CD4-positive, alpha-beta T cell treated with Interleukin-1 beta for 1 hour (primary cell): Measurements from ENCODE around the gene TRPV4.
A peak's percentile ranks its signal among the peaks of the same experiment; 100 is the strongest.
"Not testable (repeated sequence)": the region's sequence is repeated elsewhere in the genome, so short reads cannot be mapped to it uniquely, and the experiment has no call there.

Source experiments
- DNase-seq, 2 donors: peaks; one replicate each; pipeline ENCODE4 v3.0.0-alpha.2; 2020 to 2022

The TRPV4 gene

GRCh38 chr12:109858764-109859163, 25.6 kb upstream of the TRPV4 start:
- no peak for DNase-seq

GRCh38 chr12:109857715-109858114, 24.5 kb upstream of the TRPV4 start:
- DNase-seq = no peak

- DNase-seq = no peak
Observed at GRCh38 chr12:109855377-109855776, 22.2 kb upstream of the TRPV4 start.

- not testable (repeated sequence) for DNase-seq
Observed at GRCh38 chr12:109850518-109850917, 17.3 kb upstream of the TRPV4 start.

- no peak for DNase-seq
Observed at GRCh38 chr12:109847142-109847735, 14.0 kb upstream of the TRPV4 start.

GRCh38 chr12:109845824-109846205, 12.6 kb upstream of the TRPV4 start:
- no peak for DNase-seq

GRCh38 chr12:109844983-109845823, 12.0 kb upstream of the TRPV4 start:
- DNase-seq = peak; percentile 85 to 88

GRCh38 chr12:109844091-109844490, 10.9 kb upstream of the TRPV4 start:
- DNase-seq = no peak

- no peak for DNase-seq
Observed at GRCh38 chr12:109842021-109842420, 8.8 kb upstream of the TRPV4 start.

- no peak for DNase-seq
Observed at GRCh38 chr12:109841356-109841755, 8.2 kb upstream of the TRPV4 start.

- no peak for DNase-seq
Observed at GRCh38 chr12:109840305-109841074, 7.3 kb upstream of the TRPV4 start.

- DNase-seq = no peak
Observed at GRCh38 chr12:109839444-109839843, 6.2 kb upstream of the TRPV4 start.

- DNase-seq = no peak
Observed at GRCh38 chr12:109836916-109837315, 3.7 kb upstream of the TRPV4 start.

GRCh38 chr12:109835827-109836226, 2.6 kb upstream of the TRPV4 start:
- no peak for DNase-seq

- DNase-seq = no peak
Observed at GRCh38 chr12:109832541-109833306, 474 bp downstream of the TRPV4 start.

- DNase-seq = no peak
Observed at GRCh38 chr12:109831929-109832328, 1.3 kb downstream of the TRPV4 start.

GRCh38 chr12:109831365-109831764, 1.8 kb downstream of the TRPV4 start:
- DNase-seq = no peak

- DNase-seq = no peak
Observed at GRCh38 chr12:109830718-109831117, 2.5 kb downstream of the TRPV4 start.

- DNase-seq = no peak
Observed at GRCh38 chr12:109830267-109830666, 2.9 kb downstream of the TRPV4 start.

- no peak for DNase-seq
Observed at GRCh38 chr12:109829667-109830066, 3.5 kb downstream of the TRPV4 start.

- no peak for DNase-seq
Observed at GRCh38 chr12:109828754-109829511, 4.3 kb downstream of the TRPV4 start.
